Astrocyte (in vitro differentiated cells and primary cell): ENCODE data around the gene CEP83. TPM values are rescaled to one million over a fixed set of nuclear protein-coding genes. Genes with fewer than 3 reads are reported as not detected.

Experiments used
- DNase-seq: peaks from one replicate; pipeline ENCODE4 v3.0.0-alpha.2; 2010; ENCODE audit warnings: low read depth
- FAIRE-seq: peaks from 2 replicates; lab custom pipeline; 2011; peaks lifted over from hg19 to GRCh38; lab: Jason Lieb, UNC
- H2AFZ ChIP-seq: 2 replicates; pipeline ENCODE4 v1.6.0; 2012; ENCODE audit warnings: low read depth, low read length, inconsistent platforms
- H3K27ac ChIP-seq: 2 replicates; pipeline ENCODE4 v1.5.1; 2011; ENCODE audit warnings: low read depth, low read length, inconsistent platforms
- H3K27me3 ChIP-seq: 2 replicates; pipeline ENCODE4 v1.6.0; 2011; ENCODE audit warnings: low read length, inconsistent platforms; ENCODE audit not compliant: insufficient read depth
- H3K36me3 ChIP-seq: 2 replicates; pipeline ENCODE4 v1.5.1; 2011; ENCODE audit warnings: low read length, inconsistent platforms; ENCODE audit not compliant: insufficient read depth
- H3K4me1 ChIP-seq: 2 replicates; pipeline ENCODE4 v1.5.1; 2011; ENCODE audit warnings: low read length, inconsistent platforms; ENCODE audit not compliant: insufficient read depth
- H3K4me2 ChIP-seq: 2 replicates; pipeline ENCODE4 v1.6.0; 2012; ENCODE audit warnings: low read length, inconsistent platforms
- H3K4me3 ChIP-seq: 2 replicates; pipeline ENCODE4 v1.5.1; 2011; ENCODE audit warnings: low read depth, mild to moderate bottlenecking, low read length, inconsistent platforms; ENCODE audit not compliant: insufficient read depth
- H3K79me2 ChIP-seq: 2 replicates; pipeline ENCODE4 v1.6.0; 2012; ENCODE audit warnings: mild to moderate bottlenecking, low read length, inconsistent platforms; ENCODE audit not compliant: insufficient read depth
- H3K9ac ChIP-seq: 2 replicates; pipeline ENCODE4 v1.6.0; 2012; ENCODE audit warnings: mild to moderate bottlenecking, low read length, inconsistent platforms
- H3K9me3 ChIP-seq: 2 replicates; pipeline ENCODE4 v1.5.1; 2012; ENCODE audit warnings: low read depth, mild to moderate bottlenecking, low read length, inconsistent platforms; ENCODE audit not compliant: insufficient read depth
- H4K20me1 ChIP-seq: 2 replicates; pipeline ENCODE4 v1.6.0; 2012; ENCODE audit warnings: low read length, inconsistent platforms; ENCODE audit not compliant: insufficient read depth
- H3K27ac Mint-ChIP-seq: one replicate; pipeline ENCODE4 v1.8.0; 2021; ENCODE audit warnings: mild to moderate bottlenecking, mixed read lengths; ENCODE audit not compliant: unreplicated experiment
- H3K27me3 Mint-ChIP-seq: one replicate; pipeline ENCODE4 v1.8.0; 2021; ENCODE audit warnings: low read depth, mixed read lengths; ENCODE audit not compliant: unreplicated experiment
- H3K36me3 Mint-ChIP-seq: one replicate; pipeline ENCODE4 v1.8.0; 2021; ENCODE audit warnings: low read depth, mixed read lengths; ENCODE audit not compliant: unreplicated experiment
- H3K4me1 Mint-ChIP-seq: one replicate; pipeline ENCODE4 v1.8.0; 2021; ENCODE audit warnings: low read depth, mixed read lengths; ENCODE audit not compliant: unreplicated experiment
- H3K4me3 Mint-ChIP-seq: one replicate; pipeline ENCODE4 v1.8.0; 2021; ENCODE audit warnings: mild to moderate bottlenecking, moderate library complexity, mixed read lengths; ENCODE audit not compliant: unreplicated experiment
- H3K9me3 Mint-ChIP-seq: one replicate; pipeline ENCODE4 v1.8.0; 2021; ENCODE audit warnings: mild to moderate bottlenecking, mixed read lengths; ENCODE audit not compliant: unreplicated experiment
- EZH2 ChIP-seq: IDR thresholded peaks from 2 replicates; pipeline ENCODE4 v1.6.1; 2012; ENCODE audit warnings: mild to moderate bottlenecking, low read length, inconsistent platforms; ENCODE audit not compliant: insufficient read depth
- total RNA-seq: library from RNA; stranded (reverse); gene quantifications from 2 replicates; pipeline ENCODE4 v1.2.1, GENCODE V29; 2021
- TF ChIP-seq, protein P1 (sequence below): IDR thresholded peaks from 2 replicates; pipeline ENCODE4 v1.5.1; 2011; ENCODE audit warnings: low read depth, mild to moderate bottlenecking, inconsistent platforms, low read length, moderate library complexity; ENCODE audit not compliant: insufficient read depth

CEP83 gene
- total RNA-seq, 1 donor from 2014 or later, result 12.4 TPM

DNA sequence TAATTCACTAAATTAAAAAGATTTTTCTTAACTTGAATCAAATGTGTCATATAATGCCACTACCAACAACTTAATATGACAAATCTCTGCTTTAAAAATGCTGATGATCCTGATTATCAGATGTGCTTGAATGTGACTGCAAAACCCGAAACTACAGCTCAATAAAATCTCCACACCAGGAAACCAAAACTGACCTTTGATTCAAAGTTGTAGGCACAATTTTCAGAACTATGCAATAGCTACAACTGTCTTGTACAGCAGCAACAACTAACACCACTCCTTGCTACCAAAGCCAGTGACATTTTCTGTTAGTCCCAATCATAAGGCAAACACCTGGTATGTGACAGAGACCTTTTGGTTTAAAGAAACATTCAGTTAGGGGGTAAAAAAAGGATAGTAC lies 147.3 kb downstream of the CEP83 start:
- no peak overlapping the region for H3K9ac ChIP-seq
- H3K36me3 ChIP-seq, result no peaks in the 10 kb centered on the region
- no peaks in the 10 kb centered on the region for H3K9me3 ChIP-seq
- no peaks in the 10 kb centered on the region for H3K9me3 Mint-ChIP-seq
- DNase-seq (no peak), FAIRE-seq (no peak)
- H4K20me1 ChIP-seq, result no peaks in the 10 kb centered on the region
- no peaks in the 10 kb centered on the region for H3K4me1 ChIP-seq
- no peak overlapping the region for H2AFZ ChIP-seq
- no peaks in the 10 kb centered on the region for H3K27me3 ChIP-seq
- H3K4me3 ChIP-seq, result no peak overlapping the region
- no peak overlapping the region for H3K4me3 Mint-ChIP-seq
- no peak overlapping the region for H3K4me2 ChIP-seq
- H3K4me1 Mint-ChIP-seq, result peaks cover 3% of the 10 kb centered on the region
- no peaks in the 10 kb centered on the region for H3K27me3 Mint-ChIP-seq
- peaks cover 4% of the 10 kb centered on the region for H3K36me3 Mint-ChIP-seq
- TF ChIP-seq, protein P1, sequence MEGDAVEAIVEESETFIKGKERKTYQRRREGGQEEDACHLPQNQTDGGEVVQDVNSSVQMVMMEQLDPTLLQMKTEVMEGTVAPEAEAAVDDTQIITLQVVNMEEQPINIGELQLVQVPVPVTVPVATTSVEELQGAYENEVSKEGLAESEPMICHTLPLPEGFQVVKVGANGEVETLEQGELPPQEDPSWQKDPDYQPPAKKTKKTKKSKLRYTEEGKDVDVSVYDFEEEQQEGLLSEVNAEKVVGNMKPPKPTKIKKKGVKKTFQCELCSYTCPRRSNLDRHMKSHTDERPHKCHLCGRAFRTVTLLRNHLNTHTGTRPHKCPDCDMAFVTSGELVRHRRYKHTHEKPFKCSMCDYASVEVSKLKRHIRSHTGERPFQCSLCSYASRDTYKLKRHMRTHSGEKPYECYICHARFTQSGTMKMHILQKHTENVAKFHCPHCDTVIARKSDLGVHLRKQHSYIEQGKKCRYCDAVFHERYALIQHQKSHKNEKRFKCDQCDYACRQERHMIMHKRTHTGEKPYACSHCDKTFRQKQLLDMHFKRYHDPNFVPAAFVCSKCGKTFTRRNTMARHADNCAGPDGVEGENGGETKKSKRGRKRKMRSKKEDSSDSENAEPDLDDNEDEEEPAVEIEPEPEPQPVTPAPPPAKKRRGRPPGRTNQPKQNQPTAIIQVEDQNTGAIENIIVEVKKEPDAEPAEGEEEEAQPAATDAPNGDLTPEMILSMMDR, result no peak
- no peak for TF ChIP-seq EZH2
- no peak overlapping the region for H3K27ac ChIP-seq
- no peaks in the 10 kb centered on the region for H3K79me2 ChIP-seq
- H3K27ac Mint-ChIP-seq, result no peak overlapping the region

DNA sequence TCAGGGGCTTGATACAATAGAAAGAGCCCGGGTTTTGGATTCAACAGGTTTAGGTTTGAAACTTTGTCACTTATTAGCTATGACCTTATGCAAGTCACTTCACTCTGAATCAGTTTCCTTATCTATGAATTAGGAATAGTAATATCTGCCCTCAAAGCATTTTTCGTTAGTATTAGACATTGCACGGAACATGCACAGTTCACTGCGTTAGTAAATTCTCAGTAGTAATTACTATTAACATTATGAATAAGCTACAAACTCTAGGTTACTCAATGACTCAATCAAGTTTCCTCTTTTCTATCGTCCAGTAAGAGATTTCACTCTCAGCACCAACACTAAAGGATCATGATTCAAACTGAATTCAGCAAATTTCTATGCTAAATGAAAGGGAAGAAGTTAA lies 150.3 kb downstream of the CEP83 start:
- no peak overlapping the region for H3K4me3 Mint-ChIP-seq
- Histone ChIP-seq H3K4me2 (no peak overlapping the region), H3K9ac (no peak overlapping the region), H4K20me1 (no peaks in the 10 kb centered on the region), H3K36me3 (peaks cover 3% of the 10 kb centered on the region), H3K27ac (no peak overlapping the region), H3K4me1 (peaks cover 13% of the 10 kb centered on the region), H3K79me2 (no peaks in the 10 kb centered on the region), H3K4me3 (no peak overlapping the region), H3K27me3 (no peaks in the 10 kb centered on the region), H3K9me3 (no peaks in the 10 kb centered on the region), H2AFZ (no peak overlapping the region)
- no peak overlapping the region for H3K27ac Mint-ChIP-seq
- H3K9me3 Mint-ChIP-seq, result no peaks in the 10 kb centered on the region
- no peak for DNase-seq
- no peak for FAIRE-seq
- no peaks in the 10 kb centered on the region for H3K27me3 Mint-ChIP-seq
- peaks cover 2% of the 10 kb centered on the region for H3K36me3 Mint-ChIP-seq
- peaks cover 19% of the 10 kb centered on the region for H3K4me1 Mint-ChIP-seq
- TF ChIP-seq, protein P1, result no peak
- no peak for TF ChIP-seq EZH2

DNA sequence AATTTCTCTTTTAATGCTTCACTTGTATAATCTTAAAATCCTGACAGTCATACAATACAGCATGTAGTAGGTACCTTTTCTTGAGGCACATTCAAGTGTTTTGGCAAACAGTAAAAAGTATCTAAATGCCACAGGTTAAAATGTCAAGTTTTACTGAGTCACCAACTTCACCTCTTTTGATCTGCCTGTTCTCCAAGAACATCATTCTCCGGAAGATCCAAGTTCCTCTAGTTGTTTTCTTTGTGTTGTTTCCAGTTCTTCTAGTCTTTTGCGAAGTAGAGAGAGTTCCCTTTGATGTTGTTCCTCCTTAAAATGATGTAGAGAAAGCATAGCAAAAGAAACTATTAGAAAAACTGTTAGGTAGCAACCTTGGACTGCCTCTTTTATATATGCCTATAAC lies 151.1 kb downstream of the CEP83 start:
- TF ChIP-seq EZH2, result no peak
- TF ChIP-seq, protein P1, result no peak
- Mint-ChIP-seq H3K4me3 (no peak overlapping the region), H3K27me3 (no peaks in the 10 kb centered on the region), H3K4me1 (peaks cover 24% of the 10 kb centered on the region), H3K9me3 (no peaks in the 10 kb centered on the region), H3K27ac (no peak overlapping the region), H3K36me3 (peaks cover 2% of the 10 kb centered on the region)
- H3K9me3 ChIP-seq, result no peaks in the 10 kb centered on the region
- H3K4me1 ChIP-seq, result peaks cover 14% of the 10 kb centered on the region
- FAIRE-seq (no peak), DNase-seq (peak; percentile 31)
- no peaks in the 10 kb centered on the region for H3K27me3 ChIP-seq
- no peak overlapping the region for H3K4me2 ChIP-seq
- H3K4me3 ChIP-seq, result no peak overlapping the region
- no peak overlapping the region for H3K9ac ChIP-seq
- no peaks in the 10 kb centered on the region for H4K20me1 ChIP-seq
- no peak overlapping the region for H3K27ac ChIP-seq
- H3K36me3 ChIP-seq, result peaks cover 3% of the 10 kb centered on the region
- H2AFZ ChIP-seq, result no peak overlapping the region
- H3K79me2 ChIP-seq, result no peaks in the 10 kb centered on the region
